HG02678 (cell line): ENCODE results near the gene SNCG.
"Not testable (repeated sequence)": the region's sequence is repeated elsewhere in the genome, so short reads cannot be mapped to it uniquely, and the experiment has no call there.

Source experiments
- ATAC-seq: cut with Tn5 transposase; IDR thresholded peaks from one replicate; pipeline ENCODE4 v1.9.1; 2021; ENCODE audit warnings: mild to moderate bottlenecking, moderate library complexity; ENCODE audit not compliant: unreplicated experiment

The SNCG gene

DNA sequence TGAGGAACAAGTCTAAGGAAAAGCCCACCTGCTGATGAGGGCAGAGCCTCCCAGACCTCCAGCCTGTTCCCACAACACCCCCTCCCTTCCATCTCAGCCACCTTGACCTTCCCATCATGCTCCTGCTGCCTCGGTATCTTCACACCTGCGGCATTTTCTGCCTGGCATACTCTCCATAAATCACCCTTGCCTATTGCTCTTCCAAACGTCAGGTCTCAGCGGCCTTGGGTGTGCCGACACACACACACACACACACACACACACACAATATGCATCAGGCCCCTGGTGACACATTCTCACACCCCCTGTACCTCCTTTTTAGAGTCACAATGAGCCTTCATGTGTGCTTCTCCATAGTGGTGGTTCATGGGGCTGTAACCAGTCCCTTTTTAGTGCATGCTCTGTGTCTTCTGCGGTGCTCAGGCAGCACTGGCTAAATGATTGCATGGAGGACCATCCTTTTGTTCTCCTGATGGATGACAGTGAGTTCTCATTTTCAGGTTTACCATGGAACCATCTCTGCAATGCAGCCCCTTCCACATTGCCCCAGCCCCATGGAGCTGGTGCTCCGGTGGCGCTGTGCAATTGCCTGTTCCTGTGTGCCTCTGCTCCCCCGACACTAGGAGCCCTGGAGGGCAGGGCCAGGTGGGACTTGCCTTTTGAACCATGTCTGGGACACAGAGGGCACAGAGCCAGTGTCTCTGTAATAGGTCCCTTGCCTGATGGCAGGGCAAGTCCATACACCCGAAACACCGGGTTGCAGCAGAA lies 14.4 kb downstream of the SNCG start:
- no peak for ATAC-seq

- ATAC-seq, result no peak
Measured at GRCh38 chr10:86974484-86974883, 16.1 kb downstream of the SNCG start.

DNA sequence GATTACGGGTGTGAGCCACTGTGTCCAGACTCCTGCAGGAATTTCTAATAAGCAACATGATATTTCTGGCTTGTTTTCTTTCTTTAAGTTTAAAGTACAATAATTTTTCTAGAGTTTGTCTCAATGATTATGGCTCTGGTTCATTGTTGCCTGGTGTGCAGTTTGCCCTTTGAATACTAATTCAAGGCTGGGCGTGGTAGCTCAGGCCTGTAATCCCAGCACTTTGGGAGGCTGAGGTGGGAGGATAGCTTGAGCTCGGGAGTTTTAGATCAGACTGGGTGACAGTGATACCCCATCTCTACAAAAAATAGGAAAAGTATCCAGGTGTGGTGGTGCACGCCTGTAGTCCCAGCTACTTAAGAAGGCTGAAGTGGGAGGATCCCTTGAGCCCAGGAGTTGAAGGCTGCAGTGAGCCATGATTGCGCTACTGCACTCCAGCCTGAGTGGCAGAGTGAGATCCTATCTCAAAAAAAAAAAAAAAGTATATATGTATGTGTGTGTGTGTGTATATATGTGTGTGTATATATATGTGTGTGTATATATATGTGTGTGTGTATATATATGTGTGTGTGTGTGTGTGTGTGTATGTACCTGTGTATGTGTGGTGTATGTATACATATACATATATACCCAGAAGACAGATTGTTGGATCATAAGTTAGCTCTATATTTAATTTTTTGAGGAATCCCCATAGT lies 18.1 kb downstream of the SNCG start:
- no peak for ATAC-seq

- ATAC-seq, result not testable (repeated sequence)
Measured at GRCh38 chr10:86978457-86978856, 20.1 kb downstream of the SNCG start.

DNA sequence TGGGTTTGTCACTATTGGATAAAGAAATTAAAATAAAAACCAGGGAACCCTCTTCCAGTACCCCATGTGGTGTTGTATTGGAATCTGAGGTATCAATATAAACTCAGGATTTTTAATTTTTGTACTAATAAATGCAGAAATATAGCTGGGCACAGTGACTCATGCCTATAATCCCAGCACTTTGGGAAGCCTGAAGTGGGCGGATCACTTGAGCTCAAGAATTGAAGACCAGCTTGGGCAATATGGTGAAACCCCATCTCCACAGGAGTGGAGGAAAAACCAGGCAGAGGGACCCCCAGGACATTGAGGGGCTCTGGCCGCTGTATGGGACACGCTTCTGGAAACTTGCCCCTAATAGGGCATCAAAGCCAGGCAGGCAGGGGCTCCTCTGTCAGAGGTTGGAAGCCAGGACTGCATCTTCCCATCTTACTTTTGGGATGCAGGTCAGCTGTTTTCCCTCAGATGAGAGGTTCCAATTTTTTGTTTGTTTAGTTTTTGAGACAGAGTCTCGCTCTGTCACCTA lies 21.0 kb downstream of the SNCG start:
- ATAC-seq, result no peak

DNA sequence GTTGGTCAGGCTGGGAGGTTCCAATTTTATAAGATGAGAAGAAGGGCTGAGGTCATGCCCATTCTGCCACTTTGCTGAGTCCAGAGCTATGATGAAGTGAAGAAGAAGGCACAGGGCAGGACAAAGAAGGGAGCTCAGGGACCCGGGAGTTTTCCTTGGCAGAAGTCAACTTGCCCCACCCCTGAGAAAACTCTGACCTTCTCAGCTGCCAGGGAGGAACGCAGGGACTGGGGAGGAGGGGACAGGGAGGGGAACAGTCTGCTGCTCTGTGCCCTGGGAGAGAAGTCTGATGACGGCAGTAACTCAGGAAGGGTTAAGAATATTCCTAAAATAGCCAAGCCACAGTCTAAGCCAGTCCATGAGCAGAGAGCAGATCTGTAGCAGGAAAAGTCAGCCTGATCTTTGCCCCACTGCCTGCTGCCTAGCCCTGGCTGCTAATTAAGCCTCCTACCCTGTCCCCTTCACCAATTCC lies 21.6 kb downstream of the SNCG start:
- no peak for ATAC-seq

DNA sequence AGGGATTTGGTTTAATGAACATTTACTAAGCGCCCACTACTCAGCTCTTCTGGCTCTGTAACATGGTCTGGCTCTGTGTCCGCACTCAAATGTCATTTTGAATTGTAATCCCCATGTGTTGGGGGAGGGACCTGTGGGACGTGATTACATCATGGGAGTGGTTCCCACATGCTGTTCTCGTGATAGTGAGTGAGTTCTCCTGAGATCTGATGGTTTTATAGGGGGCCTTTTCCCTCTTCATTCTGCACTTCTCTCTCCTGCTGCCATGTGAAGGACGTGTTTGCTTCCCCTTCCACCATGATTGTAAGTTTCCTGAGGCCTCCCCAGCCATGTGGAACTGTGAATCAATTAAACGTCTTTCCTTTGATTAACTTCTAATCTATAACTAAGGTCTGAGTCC lies 22.6 kb downstream of the SNCG start:
- ATAC-seq, result not testable (repeated sequence)

GRCh38 chr10:86981716-86982115 lies 23.3 kb downstream of the SNCG start:
- ATAC-seq, result no peak

- ATAC-seq, result not testable (repeated sequence)
Measured at GRCh38 chr10:86984498-86984897, 26.1 kb downstream of the SNCG start.

DNA sequence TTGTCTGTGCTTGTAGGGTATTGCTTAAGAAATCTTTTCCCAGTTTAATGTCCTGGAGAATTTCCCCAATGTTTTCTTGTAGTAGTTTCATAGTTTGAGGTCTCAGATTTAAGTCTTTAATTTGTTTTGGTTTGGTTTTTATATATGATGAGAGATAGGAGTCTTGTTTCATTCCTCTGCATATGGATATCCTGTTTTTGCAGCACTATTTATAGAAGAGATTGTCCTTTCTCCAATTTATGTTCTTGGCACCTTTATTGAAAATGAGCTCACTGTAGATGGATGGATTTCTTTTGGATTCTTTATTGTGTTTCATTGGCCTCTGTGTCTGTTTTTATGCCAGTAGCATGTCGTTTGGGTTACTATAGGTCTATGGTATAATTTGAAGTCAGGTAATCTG lies 30.1 kb downstream of the SNCG start:
- no peak for ATAC-seq

DNA sequence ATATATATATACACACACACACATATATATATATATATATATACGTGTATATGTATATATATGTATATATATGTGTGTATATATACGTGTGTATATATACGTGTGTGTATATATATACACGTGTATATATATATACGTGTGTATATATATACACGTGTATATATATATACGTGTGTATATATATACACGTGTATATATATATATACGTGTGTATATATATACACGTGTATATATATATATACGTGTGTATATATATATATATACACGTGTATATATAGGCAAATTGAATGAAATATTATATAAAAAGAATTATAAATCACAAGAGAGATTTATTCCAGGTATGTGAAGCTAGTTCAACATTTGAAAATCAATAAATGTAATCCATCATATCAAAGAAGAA lies 33.0 kb downstream of the SNCG start:
- not testable (repeated sequence) for ATAC-seq

- no peak for ATAC-seq
Measured at GRCh38 chr10:86992456-86992855, 34.1 kb downstream of the SNCG start.

DNA sequence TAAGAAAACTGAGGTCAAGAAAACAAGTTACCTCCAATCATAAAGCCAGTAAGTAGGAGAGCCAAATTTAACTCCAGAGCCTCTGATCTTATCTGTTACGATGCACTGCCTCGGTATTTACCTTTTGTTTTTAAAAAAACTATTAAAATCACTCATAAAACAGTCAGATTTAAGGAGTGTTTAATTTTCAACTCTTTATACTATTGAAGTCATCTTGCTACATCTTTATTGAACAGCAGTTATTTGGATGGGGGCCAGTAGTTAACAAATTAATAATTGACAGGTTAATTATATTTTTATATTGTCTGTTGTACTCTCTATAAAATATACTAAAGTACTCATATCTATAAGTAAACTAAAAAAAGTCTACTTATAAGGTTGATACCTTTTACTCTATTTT lies 34.5 kb downstream of the SNCG start:
- no peak for ATAC-seq

DNA sequence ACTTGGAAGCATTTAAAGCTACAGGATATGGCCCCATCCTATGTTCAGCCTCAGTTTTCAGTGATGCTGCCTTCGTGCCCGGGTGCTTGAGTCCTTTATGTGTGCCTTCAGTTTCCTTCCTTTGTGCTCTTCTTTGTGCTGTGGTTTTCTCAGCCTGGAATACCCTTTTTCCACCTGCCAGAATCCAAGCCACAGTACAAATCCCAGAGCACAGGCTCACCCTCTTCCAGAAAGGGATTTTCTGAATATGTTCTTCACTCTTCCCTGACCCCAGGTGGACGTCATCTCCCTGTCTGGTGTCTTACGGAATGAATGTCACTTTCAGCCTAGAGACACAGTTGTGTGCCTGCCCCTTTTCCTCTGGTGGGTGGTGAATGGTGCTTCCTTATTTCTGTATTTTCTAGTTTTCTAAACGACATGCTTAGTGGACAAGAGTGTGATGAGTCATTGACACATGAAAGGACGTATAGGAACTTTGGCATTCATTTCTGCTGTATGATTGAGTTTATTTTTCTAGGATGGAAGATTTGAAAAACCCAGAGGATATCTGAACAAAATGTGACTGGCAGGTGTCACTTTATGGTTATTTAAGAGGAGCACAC lies 41.5 kb downstream of the SNCG start:
- not testable (repeated sequence) for ATAC-seq

DNA sequence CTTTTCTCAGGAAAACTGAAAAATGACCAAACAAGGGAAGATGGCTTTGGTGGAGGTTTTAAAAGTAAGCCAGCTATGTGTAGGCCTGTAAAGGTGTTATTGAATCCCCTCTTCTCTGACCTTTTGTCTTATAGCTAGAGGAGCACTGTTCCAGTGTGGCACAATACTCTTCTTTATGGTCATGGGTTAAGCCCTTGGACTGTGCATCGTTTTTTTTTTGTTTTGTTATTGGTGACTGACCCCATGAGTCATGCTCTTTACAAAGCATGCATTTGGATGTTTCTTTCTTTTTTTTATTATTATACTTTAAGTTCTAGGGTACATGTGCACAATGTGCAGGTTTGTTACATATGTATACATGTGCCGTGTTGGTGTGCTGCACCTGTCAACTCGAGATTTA lies 42.1 kb downstream of the SNCG start:
- ATAC-seq, result no peak

DNA sequence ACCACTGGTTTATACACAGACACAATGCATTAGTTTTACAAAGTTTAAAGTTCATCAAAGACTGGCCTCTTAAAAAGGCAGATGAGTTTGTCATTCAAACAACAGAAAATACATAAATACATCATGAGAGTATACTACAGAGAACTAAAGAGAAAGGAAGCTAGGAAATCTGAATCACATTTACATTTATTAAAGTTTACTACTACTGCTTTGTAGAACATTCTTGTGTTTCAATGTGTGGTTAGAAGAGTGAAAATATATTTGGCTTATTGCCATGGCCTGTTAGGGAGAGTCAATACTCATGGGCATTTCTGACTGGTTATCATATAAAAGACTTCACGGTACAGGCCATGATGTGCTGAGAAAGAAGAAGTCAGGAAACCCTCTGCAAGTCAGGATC lies 48.7 kb downstream of the SNCG start:
- not testable (repeated sequence) for ATAC-seq

- ATAC-seq, result not testable (repeated sequence)
Measured at GRCh38 chr10:87007674-87008073, 49.3 kb downstream of the SNCG start.

- not testable (repeated sequence) for ATAC-seq
Measured at GRCh38 chr10:87008303-87008702, 49.9 kb downstream of the SNCG start.

DNA sequence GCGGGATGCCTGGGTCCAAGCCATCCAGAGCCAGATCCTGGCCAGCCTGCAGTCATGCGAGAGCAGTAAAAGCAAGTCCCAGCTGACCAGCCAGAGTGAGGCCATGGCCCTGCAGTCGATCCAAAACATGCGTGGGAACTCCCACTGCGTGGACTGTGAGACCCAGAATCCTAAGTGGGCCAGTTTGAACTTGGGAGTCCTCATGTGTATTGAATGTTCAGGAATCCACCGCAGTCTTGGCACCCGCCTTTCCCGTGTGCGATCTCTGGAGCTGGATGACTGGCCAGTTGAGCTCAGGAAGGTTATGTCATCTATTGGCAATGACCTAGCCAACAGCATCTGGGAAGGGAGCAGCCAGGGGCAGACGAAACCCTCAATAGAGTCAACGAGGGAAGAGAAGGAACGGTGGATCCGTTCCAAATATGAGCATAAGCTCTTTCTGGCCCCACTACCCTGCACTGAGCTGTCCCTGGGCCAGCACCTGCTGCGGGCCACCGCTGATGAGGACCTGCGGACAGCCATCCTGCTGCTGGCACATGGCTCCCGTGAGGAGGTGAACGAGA lies 50.8 kb downstream of the SNCG start:
- not testable (repeated sequence) for ATAC-seq
